DND-41 (cell line): ENCODE measurements around the gene KIF4B.

Experiments used
- EZH2 ChIP-seq: IDR thresholded peaks from 3 replicates; pipeline ENCODE4 v1.6.1; 2012; ENCODE audit warnings: borderline replicate concordance, low read depth, mild to moderate bottlenecking, moderate library complexity, low read length, inconsistent platforms; ENCODE audit not compliant: severe bottlenecking
- TF ChIP-seq, protein P1 (sequence below): IDR thresholded peaks from 2 replicates; pipeline ENCODE4 v1.5.1; 2012; ENCODE audit warnings: borderline replicate concordance, low read length, moderate library complexity, mild to moderate bottlenecking; ENCODE audit not compliant: poor library complexity, severe bottlenecking; ENCODE audit errors: extremely low read depth

DNA sequence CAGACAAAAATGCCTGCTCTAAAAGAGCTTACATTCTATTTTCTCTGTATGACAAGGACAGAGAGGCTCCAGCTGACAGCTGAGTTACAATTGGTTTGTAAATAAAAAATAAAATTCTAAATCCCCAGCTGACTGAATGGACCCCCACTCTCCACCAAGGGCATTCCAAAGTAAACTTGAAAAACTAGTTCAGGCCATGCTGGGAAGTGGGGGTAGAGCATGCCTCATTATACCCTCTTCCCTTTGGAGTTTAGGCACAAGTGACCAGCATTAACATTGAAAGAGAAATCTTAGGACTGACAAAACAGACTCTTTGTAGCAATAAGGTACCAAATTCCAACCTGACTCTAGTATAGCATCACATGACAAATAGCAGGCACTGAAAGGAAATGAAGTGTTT lies 31.0 kb downstream of the KIF4B start:
- TF ChIP-seq, protein P1, sequence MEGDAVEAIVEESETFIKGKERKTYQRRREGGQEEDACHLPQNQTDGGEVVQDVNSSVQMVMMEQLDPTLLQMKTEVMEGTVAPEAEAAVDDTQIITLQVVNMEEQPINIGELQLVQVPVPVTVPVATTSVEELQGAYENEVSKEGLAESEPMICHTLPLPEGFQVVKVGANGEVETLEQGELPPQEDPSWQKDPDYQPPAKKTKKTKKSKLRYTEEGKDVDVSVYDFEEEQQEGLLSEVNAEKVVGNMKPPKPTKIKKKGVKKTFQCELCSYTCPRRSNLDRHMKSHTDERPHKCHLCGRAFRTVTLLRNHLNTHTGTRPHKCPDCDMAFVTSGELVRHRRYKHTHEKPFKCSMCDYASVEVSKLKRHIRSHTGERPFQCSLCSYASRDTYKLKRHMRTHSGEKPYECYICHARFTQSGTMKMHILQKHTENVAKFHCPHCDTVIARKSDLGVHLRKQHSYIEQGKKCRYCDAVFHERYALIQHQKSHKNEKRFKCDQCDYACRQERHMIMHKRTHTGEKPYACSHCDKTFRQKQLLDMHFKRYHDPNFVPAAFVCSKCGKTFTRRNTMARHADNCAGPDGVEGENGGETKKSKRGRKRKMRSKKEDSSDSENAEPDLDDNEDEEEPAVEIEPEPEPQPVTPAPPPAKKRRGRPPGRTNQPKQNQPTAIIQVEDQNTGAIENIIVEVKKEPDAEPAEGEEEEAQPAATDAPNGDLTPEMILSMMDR: no peak
- no peak for TF ChIP-seq EZH2
